NCI-H2196 treated with DMSO at 0.1 percent for 48 hours (cell line): ENCODE data around the gene APOO.

Experiments used
- DNase-seq: peaks from one replicate; lab custom pipeline; 2025; ENCODE audit not compliant: unreplicated experiment; lab: John Stamatoyannopoulos, UW

The APOO gene

DNA sequence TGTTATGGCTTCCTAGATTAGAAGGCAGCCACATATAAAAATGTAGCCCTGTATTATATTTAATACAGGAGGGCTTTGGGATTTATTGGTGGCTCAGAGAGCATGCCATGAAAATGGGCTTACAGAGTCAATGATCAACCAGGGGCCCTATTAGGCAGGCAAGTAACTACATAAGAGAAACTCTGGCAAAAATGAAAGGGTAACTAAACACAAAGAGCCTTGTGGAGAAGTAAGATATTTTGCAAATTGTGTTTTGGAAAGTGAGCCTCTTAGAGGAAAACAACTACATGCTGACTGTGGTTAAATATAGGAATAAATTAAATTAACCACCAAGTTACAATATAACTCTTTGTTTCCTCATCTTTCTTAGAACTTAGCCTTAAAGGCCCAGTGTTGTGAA lies 119.2 kb downstream of the APOO start:
- no peak for DNase-seq

DNA sequence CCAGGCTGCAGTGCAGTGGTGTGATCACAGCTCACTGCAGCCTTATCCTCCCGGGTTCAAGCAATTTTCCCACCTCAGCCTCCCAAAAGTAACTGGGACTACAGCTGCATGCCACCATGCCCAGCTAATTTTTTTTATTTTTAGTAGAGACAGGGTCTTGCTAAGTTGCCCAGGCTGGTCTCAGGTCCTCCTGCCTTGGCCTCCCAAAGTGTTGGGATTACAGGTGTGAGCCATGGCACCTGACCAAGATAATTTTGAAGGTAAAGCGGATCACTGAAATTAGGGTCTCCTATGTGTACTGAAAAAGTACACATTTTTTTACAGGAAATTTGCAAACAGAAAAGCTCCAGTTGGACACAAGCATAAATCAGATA lies 120.0 kb downstream of the APOO start:
- DNase-seq, result no peak

DNA sequence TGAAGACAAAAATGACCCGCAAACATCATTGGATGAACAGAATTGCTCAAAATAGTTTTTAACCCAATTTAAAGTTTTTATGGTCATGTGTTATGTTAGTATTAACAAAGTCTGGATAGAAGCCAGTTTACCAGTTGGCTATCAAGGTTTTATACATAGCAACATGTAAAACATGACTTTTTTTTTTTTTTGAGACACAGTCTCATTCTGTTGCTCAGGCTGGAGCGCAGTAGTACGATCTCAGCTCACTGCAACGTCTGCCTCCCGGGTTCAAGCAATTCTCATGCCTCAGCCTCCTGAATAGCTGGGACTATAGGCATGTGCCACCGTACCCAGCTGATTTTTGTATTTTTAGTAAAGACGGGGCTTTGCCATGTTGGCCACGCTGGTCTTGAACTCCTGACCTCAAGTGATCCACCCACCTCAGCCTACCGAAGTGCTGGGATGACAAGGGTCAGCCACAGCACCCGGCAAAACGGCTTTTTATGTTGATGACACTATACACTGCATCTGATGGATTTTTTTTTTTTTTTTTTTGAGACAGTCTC lies 121.4 kb downstream of the APOO start:
- no peak for DNase-seq

GRCh38 chrX:23785580-23785979 lies 122.2 kb downstream of the APOO start:
- DNase-seq, result no peak

GRCh38 chrX:23784470-23785331 lies 123.0 kb downstream of the APOO start:
- no peak for DNase-seq

- DNase-seq, result no peak
These were observed 123.9 kb downstream of the APOO start for GRCh38 chrX:23783589-23784469.
